Uterus (tissue), 4 donors: ENCODE results near the gene PITPNM2. TPM values are rescaled to one million over a fixed set of nuclear protein-coding genes. Genes with fewer than 3 reads are reported as not detected.

Source experiments
- DNase-seq, 2 donors: peaks; one replicate each; pipeline ENCODE4 v3.0.0-alpha.2; 2019 to 2020
- H3K27ac ChIP-seq, 2 donors: fragments of 200-600 bp; sonication (generic); 1 replicate in 1 of 2; 2 replicates in 1 of 2; pipeline ENCODE4 v1.5.1; 2016 to 2018
- H3K27me3 ChIP-seq, 2 donors: fragments of 200-600 bp; sonication (generic); one replicate each; pipeline ENCODE4 v1.5.1; 2018 to 2019; ENCODE audit warnings: control low read depth in 1 of 2
- H3K36me3 ChIP-seq, 2 donors: fragments of 200-600 bp; sonication (generic); one replicate each; pipeline ENCODE4 v1.5.1; 2019; ENCODE audit warnings: control low read depth in 1 of 2
- H3K4me1 ChIP-seq, 2 donors: fragments of 200-600 bp; sonication (generic); one replicate each; pipeline ENCODE4 v1.5.1; 2018 to 2019; ENCODE audit warnings: control low read depth in 1 of 2
- H3K4me3 ChIP-seq, 2 donors: fragments of 200-600 bp; sonication (generic); 1 replicate in 1 of 2; 2 replicates in 1 of 2; pipeline ENCODE4 v1.5.1; 2018 to 2019; ENCODE audit warnings: mild to moderate bottlenecking in 1 of 2
- H3K9me3 ChIP-seq, 2 donors: fragments of 200-600 bp; sonication (generic); one replicate each; pipeline ENCODE4 v1.5.1; 2019; ENCODE audit warnings: control low read depth in 1 of 2
- POLR2A ChIP-seq, 2 donors: fragments of 450-650 bp; IDR thresholded peaks; one replicate each; pipeline ENCODE4 v1.6.1; 2016; ENCODE audit warnings: antibody characterized with exemption in 2 of 2, mild to moderate bottlenecking in 1 of 2, moderate library complexity in 1 of 2
- intact Hi-C: fragments of 100-400 bp; cut with DNase I; formaldehyde crosslinking; loops from one replicate; pipeline ENCODE4 v1.15.1; 2023; ENCODE audit warnings: low total_unique reads
- total RNA-seq, 4 donors: library from RNA; depleted of rRNA in 3 of 4; stranded (reverse); fragments of >200 nt in 3 of 4; gene quantifications; one replicate each; pipeline versions ENCODE4 v1.1.0 to v1.2.4, GENCODE V29; 2014 to 2023
- TF ChIP-seq, protein P1 (sequence below), 4 experiments: fragments of 200-600 bp in 2 of 4; fragments of 450-650 bp in 2 of 4; sonication (generic) in 2 of 4; IDR thresholded peaks; one replicate each; pipeline ENCODE4 v1.5.1; 2016 to 2019; ENCODE audit warnings: antibody characterized with exemption in 4 of 4, mild to moderate bottlenecking in 2 of 4, moderate library complexity in 1 of 4
- donor health status: DM: yes; HTN: yes; CAD: no.

Gene PITPNM2
- total RNA-seq, 4 donors from 2014 or later: 0.59 to 35.1 (median 4.2) TPM

DNA sequence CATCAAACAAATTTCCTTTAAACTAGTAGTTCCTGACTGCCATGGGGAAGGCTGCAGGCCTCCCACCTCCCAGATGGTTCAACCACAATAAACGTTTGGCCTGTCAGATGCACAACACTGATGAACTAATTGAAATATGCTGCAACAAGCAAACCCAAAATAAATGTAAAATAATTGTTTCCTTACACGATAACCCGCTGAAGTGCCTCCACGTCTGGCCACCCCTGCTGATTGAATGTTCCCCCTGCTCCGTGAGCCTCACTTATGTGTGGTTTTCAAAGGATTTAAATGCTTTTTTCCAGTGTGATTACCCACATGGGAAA, 8.4 kb downstream of the PITPNM2 start:
- DNase-seq: no peak
- no peaks in the 10 kb centered on the region for H3K9me3 ChIP-seq
- no peak for TF ChIP-seq POLR2A (IDR thresholded peaks at IDR 0.05)
- TF ChIP-seq, protein P1, sequence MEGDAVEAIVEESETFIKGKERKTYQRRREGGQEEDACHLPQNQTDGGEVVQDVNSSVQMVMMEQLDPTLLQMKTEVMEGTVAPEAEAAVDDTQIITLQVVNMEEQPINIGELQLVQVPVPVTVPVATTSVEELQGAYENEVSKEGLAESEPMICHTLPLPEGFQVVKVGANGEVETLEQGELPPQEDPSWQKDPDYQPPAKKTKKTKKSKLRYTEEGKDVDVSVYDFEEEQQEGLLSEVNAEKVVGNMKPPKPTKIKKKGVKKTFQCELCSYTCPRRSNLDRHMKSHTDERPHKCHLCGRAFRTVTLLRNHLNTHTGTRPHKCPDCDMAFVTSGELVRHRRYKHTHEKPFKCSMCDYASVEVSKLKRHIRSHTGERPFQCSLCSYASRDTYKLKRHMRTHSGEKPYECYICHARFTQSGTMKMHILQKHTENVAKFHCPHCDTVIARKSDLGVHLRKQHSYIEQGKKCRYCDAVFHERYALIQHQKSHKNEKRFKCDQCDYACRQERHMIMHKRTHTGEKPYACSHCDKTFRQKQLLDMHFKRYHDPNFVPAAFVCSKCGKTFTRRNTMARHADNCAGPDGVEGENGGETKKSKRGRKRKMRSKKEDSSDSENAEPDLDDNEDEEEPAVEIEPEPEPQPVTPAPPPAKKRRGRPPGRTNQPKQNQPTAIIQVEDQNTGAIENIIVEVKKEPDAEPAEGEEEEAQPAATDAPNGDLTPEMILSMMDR (IDR thresholded peaks at IDR 0.05): no peak
- no peaks in the 10 kb centered on the region for H3K27me3 ChIP-seq
- H3K27ac ChIP-seq: peak overlapping the region; percentile 71 to 76
- peaks cover 3 to 18% of the 10 kb centered on the region in 2 donors for H3K4me1 ChIP-seq
- intact Hi-C loops: no loop called here
- H3K4me3 ChIP-seq: no peak overlapping the region
- H3K36me3 ChIP-seq: no peaks in the 10 kb centered on the region

DNA sequence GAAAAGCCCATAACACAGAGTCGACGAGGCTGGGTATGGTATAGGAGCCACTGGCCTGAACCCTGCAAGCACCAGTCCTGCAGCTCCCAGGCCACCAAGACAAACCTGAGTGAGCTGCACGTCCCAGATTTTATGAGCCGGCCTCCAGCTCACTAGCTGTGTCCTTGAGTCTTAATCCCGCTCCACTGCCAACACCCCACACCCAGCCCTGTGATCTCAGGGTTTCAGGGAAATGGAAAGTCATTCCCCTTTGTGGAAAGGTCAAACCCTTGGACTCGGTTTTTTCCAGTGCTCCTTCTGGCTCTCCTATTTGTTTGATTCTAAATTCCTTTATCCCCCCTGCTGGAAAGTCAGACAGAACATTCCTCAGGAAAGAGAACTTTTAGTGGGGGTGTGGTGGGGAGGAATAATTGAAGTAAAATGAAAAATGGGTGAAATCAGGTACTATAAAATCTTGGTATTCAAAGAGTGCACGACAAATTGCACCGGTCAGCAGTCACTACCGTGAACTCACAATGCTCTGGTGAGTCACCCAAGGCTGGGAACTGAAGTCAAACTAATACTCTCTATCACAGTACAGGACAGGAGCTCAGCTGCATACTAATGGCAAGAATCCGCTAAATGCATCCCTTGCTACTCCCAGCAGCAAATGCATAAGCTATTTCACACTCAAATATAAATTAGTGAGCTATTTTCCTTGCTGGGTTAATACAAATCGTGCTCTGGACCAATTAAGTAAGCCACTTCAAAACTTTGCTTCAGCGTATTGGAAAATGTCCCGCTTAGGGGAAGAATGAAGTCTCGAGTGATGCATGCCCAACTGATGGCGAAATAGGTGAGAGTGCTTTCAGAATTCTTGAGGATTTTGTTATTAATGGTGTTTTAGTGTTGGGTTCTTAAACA, 9.0 kb downstream of the PITPNM2 start:
- DNase-seq: peak; percentile 63
- TF ChIP-seq POLR2A (IDR thresholded peaks at IDR 0.05): no peak
- TF ChIP-seq, protein P1 (IDR thresholded peaks at IDR 0.05): no peak
- H3K9me3 ChIP-seq: no peaks in the 10 kb centered on the region
- H3K36me3 ChIP-seq: no peaks in the 10 kb centered on the region
- intact Hi-C loops: no loop called here
- H3K4me1 ChIP-seq: peaks cover 3 to 18% of the 10 kb centered on the region in 2 donors
- H3K27me3 ChIP-seq: no peaks in the 10 kb centered on the region
- peak overlapping the region; percentile 71 to 76 for H3K27ac ChIP-seq
- H3K4me3 ChIP-seq: no peak overlapping the region

DNA sequence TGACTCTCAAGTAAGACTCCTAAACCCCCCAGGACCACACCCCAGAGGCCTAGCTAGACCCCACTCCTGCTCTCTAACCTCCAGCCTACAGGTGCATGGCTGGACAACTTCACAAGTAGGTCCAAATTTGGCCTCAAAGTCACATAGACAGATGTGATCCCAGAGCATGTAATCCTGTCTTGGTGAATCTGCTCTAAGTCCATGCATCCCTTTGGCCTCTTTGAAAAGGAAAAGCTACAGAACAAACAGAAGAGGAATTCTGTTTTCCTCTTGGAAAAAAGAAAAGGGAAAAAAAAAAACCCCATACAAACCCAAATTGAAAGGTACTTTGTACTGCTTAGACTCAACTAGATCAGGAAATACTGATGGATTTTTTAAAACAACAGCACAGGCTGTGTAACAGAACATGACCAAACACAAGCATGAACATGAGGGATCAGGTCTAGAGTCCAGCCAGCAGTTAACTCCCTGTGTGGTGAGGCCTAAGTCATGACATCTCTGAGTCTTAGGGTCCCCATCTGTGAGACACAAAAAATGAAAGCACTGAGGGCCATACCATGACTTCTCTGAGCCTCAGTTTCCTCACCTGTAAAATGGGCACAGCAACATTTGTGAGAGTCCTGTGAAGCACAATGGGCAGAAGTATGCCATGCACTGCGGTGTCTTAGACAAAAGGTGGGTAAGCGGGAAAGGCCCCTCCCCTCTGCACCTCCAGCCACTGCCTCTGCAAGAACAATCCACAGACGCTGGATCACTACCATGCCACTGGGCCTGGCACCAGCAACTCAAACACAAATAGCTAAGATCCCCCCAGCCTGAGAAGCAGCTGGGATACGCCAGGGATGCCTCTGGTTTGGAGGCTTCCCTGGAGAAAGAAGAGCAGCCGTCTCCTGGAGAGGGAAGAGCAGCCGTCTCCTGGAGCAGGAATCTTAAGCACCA, 9.9 kb downstream of the PITPNM2 start:
- no peaks in the 10 kb centered on the region for H3K9me3 ChIP-seq
- peak overlapping the region; percentile 71 to 76 for H3K27ac ChIP-seq
- H3K36me3 ChIP-seq: no peaks in the 10 kb centered on the region
- H3K4me1 ChIP-seq: peaks cover 3 to 18% of the 10 kb centered on the region in 2 donors
- no peak overlapping the region for H3K4me3 ChIP-seq
- no peak for DNase-seq
- H3K27me3 ChIP-seq: no peaks in the 10 kb centered on the region
- TF ChIP-seq, protein P1 (IDR thresholded peaks at IDR 0.05): no peak
- intact Hi-C loops: no loop called here

DNA sequence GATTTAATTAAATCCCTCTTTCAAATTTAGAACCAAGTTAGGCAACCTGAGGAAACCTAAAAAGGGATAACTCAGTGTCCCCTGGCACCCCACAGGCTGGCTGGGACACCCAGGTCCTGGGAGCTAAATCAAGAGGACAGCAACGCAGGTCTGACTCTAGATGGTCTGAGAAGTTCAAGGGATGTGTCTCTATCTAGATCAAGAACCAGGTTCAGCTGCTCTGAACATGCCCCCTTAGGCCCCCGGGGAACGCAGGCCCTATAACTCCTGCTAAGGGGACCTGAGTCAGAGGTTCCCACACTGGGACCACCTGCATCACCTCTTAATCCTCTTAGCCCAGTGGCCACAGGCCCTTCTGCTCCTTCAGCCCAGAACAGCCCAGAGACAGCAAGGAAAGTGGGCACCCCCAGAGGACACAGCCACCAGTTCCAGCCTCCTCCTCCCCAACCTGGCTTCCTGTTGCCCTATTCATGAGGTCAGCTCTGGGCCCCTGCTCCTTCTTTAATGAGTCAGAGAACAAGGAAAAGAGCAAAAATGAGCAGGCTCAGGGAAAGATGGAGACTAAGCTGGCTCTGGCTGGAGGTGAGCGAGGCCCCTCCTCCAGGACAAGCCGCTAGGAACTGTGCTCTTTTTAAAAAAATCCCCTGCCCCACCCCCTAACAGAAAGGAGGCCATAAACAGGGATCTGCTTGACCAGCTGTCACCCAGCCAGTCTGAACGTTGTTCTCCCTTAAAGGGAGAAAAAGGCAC, 10.8 kb downstream of the PITPNM2 start:
- H3K27me3 ChIP-seq: no peaks in the 10 kb centered on the region
- TF ChIP-seq, protein P1 (IDR thresholded peaks at IDR 0.05): no peak
- TF ChIP-seq POLR2A (IDR thresholded peaks at IDR 0.05): no peak
- peaks cover 3 to 18% of the 10 kb centered on the region in 2 donors for H3K4me1 ChIP-seq
- DNase-seq: peak in 1 of 2 donors; percentile 46
- no peak overlapping the region for H3K4me3 ChIP-seq
- intact Hi-C loops: no loop called here
- no peaks in the 10 kb centered on the region for H3K9me3 ChIP-seq
- no peaks in the 10 kb centered on the region for H3K36me3 ChIP-seq
- peak overlapping the region; percentile 71 to 76 for H3K27ac ChIP-seq
